ENCODE measurements around the gene LYPD3. TPM values are rescaled to one million over a fixed set of nuclear protein-coding genes. Genes with fewer than 3 reads are reported as not detected.
A peak's percentile ranks its signal among the peaks of the same experiment; 100 is the strongest.

LYPD3 gene
- total and polyA plus RNA-seq, 2 experiments from 2014 or later: 4.6 to 13.2 TPM

DNA sequence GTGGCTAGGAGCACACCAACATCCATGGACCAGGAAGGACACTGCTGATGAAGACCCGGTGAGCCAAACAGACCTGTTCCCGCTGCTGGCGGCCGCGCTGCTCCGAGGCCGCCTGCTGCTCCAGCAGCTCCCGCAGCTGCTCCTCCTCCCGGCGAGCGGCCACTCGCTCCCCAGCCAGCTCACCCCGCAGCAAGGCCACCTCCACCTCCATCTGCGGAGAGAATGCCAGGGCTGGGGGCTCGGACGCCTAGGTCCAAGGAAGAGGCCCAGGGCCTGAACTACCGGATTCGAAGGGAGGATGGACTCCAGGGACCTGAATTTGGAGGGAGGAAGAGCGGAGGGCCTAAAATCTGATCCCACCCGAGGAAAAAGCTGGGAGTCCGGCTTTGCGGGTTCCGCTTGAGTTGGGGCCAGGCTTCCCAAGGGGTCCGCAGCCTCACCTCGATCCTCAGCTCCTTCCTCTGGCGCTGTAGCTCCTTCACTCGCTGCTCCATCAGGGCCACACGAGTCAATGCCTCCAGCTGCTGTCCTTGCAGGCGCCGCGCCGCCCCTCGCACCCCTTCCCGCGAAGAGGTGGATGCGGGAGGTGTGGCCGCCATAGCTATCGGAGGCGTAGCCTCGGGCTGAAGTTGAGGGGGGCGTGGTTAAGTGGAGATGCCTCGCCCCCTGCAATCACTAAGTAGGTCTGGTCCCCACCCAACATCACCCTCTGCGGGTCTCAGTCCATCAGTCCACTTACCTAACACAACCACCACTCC lies 36.4 kb upstream of the LYPD3 start:
- peaks cover 12% of the 10 kb centered on the region for H3K79me2 ChIP-seq
- H3K36me3 ChIP-seq (replicated peaks; ENCODE audit: insufficient read depth, low read depth): no peaks in the 10 kb centered on the region
- H3K4me1 ChIP-seq (ENCODE audit: insufficient read depth): peaks cover 23% of the 10 kb centered on the region
- no peaks in the 10 kb centered on the region for H4K20me1 ChIP-seq (ENCODE audit: insufficient read depth, poor library complexity, severe bottlenecking)
- H3K9me2 ChIP-seq (replicated peaks; ENCODE audit: insufficient read depth): no peaks in the 10 kb centered on the region
- no peaks in the 10 kb centered on the region for H3K9me3 ChIP-seq (ENCODE audit: low read depth)
- DNase-seq (ENCODE audit: low spot score): no peak
- no peaks in the 10 kb centered on the region for H3K27me3 ChIP-seq
- H3K4me3 ChIP-seq: no peak overlapping the region
- whole genome bisulfite sequencing (ENCODE audit: low lambda C conversion rate, missing lambda C conversion rate): 72% methylated on average over 42 of the region's 43 CpGs
- TF ChIP-seq EZH2phosphoT487 (IDR thresholded peaks at IDR 0.05; ENCODE audit: low read depth, severe bottlenecking, unreplicated experiment) (no peak), EZH2 (IDR thresholded peaks at IDR 0.05; ENCODE audit: borderline replicate concordance) (no peak)
- H3K27ac ChIP-seq: no peak overlapping the region
- H2AFZ ChIP-seq: no peak overlapping the region
- peak overlapping the region; percentile 25 for H3K4me2 ChIP-seq

DNA sequence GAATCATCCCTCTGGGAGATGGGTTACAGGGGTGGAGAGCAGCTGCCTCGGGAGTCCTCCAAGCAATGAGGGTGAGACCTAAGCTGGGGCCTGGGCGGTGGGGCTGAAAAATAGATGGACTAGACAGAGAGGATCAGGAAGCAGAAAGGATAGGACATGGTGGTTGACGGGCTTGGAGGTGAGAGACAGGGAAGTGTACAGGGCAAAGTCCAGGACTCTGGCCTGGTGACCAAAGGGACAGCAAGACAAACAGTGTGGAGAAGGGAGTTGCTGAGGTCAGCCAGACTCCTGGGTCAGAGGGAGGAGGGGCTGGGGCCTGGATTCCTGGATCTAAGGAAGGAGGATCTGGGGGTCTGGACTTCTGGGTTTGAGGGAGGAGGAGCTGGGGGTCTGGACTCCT lies 33.6 kb upstream of the LYPD3 start:
- Histone ChIP-seq H3K79me2 (peaks cover 12% of the 10 kb centered on the region), H3K4me1 (ENCODE audit: insufficient read depth) (peaks cover 23% of the 10 kb centered on the region), H3K4me2 (no peak overlapping the region), H4K20me1 (ENCODE audit: insufficient read depth, poor library complexity, severe bottlenecking) (no peaks in the 10 kb centered on the region), H3K36me3 (replicated peaks; ENCODE audit: insufficient read depth, low read depth) (no peaks in the 10 kb centered on the region), H3K27ac (peak overlapping the region; percentile 70), H2AFZ (no peak overlapping the region), H3K4me3 (no peak overlapping the region), H3K9me3 (ENCODE audit: low read depth) (no peaks in the 10 kb centered on the region), H3K27me3 (no peaks in the 10 kb centered on the region), H3K9me2 (replicated peaks; ENCODE audit: insufficient read depth) (no peaks in the 10 kb centered on the region)
- TF ChIP-seq, protein P1, sequence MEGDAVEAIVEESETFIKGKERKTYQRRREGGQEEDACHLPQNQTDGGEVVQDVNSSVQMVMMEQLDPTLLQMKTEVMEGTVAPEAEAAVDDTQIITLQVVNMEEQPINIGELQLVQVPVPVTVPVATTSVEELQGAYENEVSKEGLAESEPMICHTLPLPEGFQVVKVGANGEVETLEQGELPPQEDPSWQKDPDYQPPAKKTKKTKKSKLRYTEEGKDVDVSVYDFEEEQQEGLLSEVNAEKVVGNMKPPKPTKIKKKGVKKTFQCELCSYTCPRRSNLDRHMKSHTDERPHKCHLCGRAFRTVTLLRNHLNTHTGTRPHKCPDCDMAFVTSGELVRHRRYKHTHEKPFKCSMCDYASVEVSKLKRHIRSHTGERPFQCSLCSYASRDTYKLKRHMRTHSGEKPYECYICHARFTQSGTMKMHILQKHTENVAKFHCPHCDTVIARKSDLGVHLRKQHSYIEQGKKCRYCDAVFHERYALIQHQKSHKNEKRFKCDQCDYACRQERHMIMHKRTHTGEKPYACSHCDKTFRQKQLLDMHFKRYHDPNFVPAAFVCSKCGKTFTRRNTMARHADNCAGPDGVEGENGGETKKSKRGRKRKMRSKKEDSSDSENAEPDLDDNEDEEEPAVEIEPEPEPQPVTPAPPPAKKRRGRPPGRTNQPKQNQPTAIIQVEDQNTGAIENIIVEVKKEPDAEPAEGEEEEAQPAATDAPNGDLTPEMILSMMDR (IDR thresholded peaks at IDR 0.05; ENCODE audit: poor library complexity): no peak
- TF ChIP-seq EZH2 (IDR thresholded peaks at IDR 0.05; ENCODE audit: borderline replicate concordance) (no peak), EZH2phosphoT487 (IDR thresholded peaks at IDR 0.05; ENCODE audit: low read depth, severe bottlenecking, unreplicated experiment) (no peak)
- DNase-seq (ENCODE audit: low spot score): peak; percentile 58
- 78% methylated on average over 3 of the region's 3 CpGs for WGBS (ENCODE audit: low lambda C conversion rate, missing lambda C conversion rate)

DNA sequence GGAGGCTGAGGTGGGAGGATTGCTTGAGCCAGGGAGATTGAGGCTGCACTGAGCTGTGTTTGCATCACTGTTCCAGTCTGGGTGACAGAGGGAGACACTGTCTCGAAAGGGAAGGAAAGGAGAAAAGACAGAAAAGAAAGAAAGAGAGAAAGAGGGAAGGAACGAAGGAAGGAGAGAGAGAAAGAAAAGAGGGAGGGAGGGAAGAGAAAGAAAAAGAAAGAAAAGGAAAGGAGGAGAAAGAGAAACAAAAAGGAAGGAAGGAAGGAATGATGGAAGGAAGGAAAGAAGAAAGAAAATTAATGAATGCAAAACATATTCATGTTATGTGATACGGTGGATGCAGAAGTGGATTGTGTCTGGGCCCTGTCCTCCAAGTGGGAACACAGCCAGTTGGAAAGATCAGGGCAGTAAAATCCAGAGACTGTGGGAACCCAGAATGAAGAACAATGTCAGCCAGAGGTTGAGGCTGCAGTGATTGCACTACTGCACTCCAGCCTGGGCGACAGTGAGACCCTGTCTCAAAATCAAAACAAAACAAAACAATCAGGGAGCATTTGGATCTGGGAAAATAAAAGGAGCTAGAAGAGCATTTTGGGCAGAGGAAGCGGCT lies 32.9 kb upstream of the LYPD3 start:
- TF ChIP-seq, protein P1 (IDR thresholded peaks at IDR 0.05; ENCODE audit: poor library complexity): no peak
- no peak for TF ChIP-seq EZH2 (IDR thresholded peaks at IDR 0.05; ENCODE audit: borderline replicate concordance)
- no peak for TF ChIP-seq EZH2phosphoT487 (IDR thresholded peaks at IDR 0.05; ENCODE audit: low read depth, severe bottlenecking, unreplicated experiment)
- H3K4me1 ChIP-seq (ENCODE audit: insufficient read depth): peaks cover 23% of the 10 kb centered on the region
- H3K4me2 ChIP-seq: no peak overlapping the region
- H3K36me3 ChIP-seq (replicated peaks; ENCODE audit: insufficient read depth, low read depth): no peaks in the 10 kb centered on the region
- 89% methylated on average over 5 of the region's 5 CpGs for WGBS (ENCODE audit: low lambda C conversion rate, missing lambda C conversion rate)
- H3K27ac ChIP-seq: peak overlapping the region; percentile 70
- no peak overlapping the region for H3K4me3 ChIP-seq
- no peaks in the 10 kb centered on the region for H4K20me1 ChIP-seq (ENCODE audit: insufficient read depth, poor library complexity, severe bottlenecking)
- no peaks in the 10 kb centered on the region for H3K9me2 ChIP-seq (replicated peaks; ENCODE audit: insufficient read depth)
- H3K79me2 ChIP-seq: peaks cover 12% of the 10 kb centered on the region
- H2AFZ ChIP-seq: no peak overlapping the region
- no peak for DNase-seq (ENCODE audit: low spot score)
- H3K9me3 ChIP-seq (ENCODE audit: low read depth): no peaks in the 10 kb centered on the region
- H3K27me3 ChIP-seq: no peaks in the 10 kb centered on the region

DNA sequence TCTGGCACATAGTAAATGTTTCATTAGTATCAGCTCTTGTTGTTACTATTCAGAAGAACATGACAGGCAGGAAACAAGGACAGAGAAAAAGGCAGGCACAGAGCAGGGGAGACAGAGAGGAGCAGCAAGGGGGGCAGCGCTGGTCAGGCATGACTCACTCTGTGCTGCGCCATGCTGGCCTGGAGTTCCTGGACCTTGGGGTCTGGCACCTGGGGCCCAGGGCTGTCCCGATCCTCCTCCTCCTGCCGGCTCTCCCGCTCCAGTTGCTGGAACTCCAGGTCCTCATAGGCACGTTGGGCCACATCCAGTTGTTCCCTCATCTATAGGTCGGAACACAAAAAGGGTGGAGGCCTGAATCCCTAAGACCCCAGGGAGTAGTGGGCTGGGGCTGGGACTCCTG lies 31.6 kb upstream of the LYPD3 start:
- Histone ChIP-seq H3K79me2 (peaks cover 2% of the 10 kb centered on the region), H3K36me3 (replicated peaks; ENCODE audit: insufficient read depth, low read depth) (no peaks in the 10 kb centered on the region), H3K9me3 (ENCODE audit: low read depth) (no peaks in the 10 kb centered on the region), H3K27me3 (no peaks in the 10 kb centered on the region), H3K27ac (no peak overlapping the region), H3K4me2 (no peak overlapping the region), H3K4me1 (ENCODE audit: insufficient read depth) (peaks cover 17% of the 10 kb centered on the region), H3K4me3 (no peak overlapping the region), H4K20me1 (ENCODE audit: insufficient read depth, poor library complexity, severe bottlenecking) (no peaks in the 10 kb centered on the region), H3K9me2 (replicated peaks; ENCODE audit: insufficient read depth) (no peaks in the 10 kb centered on the region), H2AFZ (no peak overlapping the region)
- WGBS (ENCODE audit: low lambda C conversion rate, missing lambda C conversion rate): 96% methylated on average over 7 of the region's 7 CpGs
- no peak for TF ChIP-seq EZH2phosphoT487 (IDR thresholded peaks at IDR 0.05; ENCODE audit: low read depth, severe bottlenecking, unreplicated experiment)
- TF ChIP-seq EZH2 (IDR thresholded peaks at IDR 0.05; ENCODE audit: borderline replicate concordance): no peak
- TF ChIP-seq, protein P1 (IDR thresholded peaks at IDR 0.05; ENCODE audit: poor library complexity): no peak
- no peak for DNase-seq (ENCODE audit: low spot score)

Data from hepatocyte (in vitro differentiated cells).